ENCODE data around the gene ENC1.
A peak's percentile ranks its signal among the peaks of the same experiment; 100 is the strongest.

Gene ENC1

DNA sequence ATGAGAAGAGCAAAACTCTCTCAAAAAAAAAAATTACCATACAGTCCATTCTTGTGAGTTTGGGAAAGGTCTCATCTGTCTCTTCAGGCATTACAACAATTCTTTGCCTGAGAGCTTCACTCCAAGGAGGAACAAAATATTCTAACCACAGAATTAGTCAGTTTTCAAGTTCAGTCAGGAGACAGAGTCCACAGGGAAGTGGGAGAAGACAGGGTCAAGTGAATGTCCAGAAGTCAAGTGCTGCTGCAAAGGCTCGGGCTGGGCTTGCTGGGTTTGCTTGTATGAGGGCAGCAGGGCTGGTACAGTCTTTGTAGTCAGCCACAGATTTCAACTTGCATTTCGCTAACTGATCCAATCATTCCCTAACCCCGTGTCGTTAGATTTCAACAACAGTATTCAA, 26.9 kb upstream of the ENC1 start:
- TF ChIP-seq GATA1 (IDR thresholded peaks at IDR 0.05; ENCODE audit: low read depth, low read length) (no peak), POLR2A (IDR thresholded peaks at IDR 0.05; ENCODE audit: low read length) (no peak)

DNA sequence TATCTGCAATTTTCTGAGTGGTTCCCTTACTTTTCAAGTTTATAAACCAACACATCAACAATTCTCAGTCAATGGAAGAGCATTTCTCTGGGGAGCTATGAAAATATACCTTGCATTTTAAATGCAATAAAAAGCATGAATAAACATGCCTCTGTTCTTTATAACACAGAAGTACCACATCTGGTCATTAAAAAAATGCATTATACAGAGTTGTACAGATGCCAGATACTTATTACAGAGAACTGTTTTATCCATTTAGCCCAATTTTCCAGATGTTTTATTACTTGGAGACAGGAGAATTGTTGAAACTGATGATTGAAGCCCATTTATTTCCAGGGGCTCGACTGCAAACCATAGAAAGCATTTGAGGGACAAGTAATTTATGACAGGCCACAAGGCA, 25.3 kb upstream of the ENC1 start:
- TF ChIP-seq POLR2A (IDR thresholded peaks at IDR 0.05; ENCODE audit: low read length) (no peak), GATA1 (IDR thresholded peaks at IDR 0.05; ENCODE audit: low read depth, low read length) (no peak)
- no peak for DNase-seq

More for the DNA sequence above, 26.9 kb upstream of the ENC1 start:
- DNase-seq, result no peak

DNA sequence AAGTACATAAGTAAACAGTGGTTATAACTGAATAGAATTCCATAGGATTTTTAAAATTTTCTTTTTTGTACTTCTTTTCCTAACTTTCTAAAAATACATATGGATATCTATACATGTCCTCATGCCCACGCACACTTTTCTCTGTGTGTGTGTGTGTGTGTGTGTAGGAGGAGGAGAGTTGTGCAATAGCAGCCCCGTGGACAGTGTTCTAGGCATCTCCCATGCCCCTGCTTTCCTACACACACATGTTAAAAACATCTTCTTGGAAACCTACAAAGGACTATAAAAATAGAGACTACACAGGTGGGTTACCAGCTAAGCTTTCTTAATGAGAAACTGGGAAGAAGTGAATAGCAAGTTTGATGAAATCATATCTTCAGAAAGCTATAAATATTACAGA, 24.7 kb upstream of the ENC1 start:
- DNase-seq, result no peak

DNA sequence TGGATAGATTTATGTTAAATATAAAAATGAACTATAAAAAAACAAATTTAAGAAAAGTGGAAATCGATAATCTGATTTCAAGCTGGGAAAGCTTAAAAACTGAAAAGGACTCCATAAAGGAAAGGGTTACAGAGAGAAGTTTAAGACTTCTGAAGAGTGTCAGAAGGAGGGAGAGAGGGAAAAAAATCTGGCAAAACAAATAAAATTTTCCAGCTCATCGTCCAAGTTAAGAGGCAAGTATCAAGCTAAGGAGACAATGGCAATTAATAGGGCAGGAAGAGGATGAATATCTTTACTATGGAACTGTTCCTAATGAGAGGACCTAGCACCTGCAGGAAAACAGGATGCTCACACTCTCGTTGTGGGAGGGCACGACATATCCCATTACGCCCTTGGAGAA, 24.0 kb upstream of the ENC1 start:
- DNase-seq, result no peak
- TF ChIP-seq GATA1 (IDR thresholded peaks at IDR 0.05; ENCODE audit: low read depth, low read length) (no peak), POLR2A (IDR thresholded peaks at IDR 0.05; ENCODE audit: low read length) (no peak)

More for the DNA sequence above, 24.7 kb upstream of the ENC1 start:
- no peak for TF ChIP-seq GATA1 (IDR thresholded peaks at IDR 0.05; ENCODE audit: low read depth, low read length)
- no peak for TF ChIP-seq POLR2A (IDR thresholded peaks at IDR 0.05; ENCODE audit: low read length)

DNA sequence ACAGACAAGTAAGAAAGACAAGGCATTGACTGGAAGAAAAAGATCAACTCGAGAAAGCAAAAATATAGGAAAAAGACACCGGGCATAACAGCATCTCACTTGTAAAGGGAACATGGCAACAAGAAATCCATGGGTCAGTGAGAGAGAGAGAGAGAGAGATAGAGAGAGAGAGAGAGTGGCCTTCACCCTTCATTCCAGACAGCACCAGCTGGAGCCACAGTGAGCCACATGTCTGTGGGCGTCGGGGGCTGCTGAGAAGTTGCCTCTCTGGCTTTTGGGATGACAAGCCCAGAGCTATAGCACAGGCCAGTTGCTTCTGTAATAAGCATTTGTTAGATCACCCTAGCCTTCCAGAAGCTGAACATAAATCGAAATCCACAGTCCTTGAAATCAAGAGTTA, 20.3 kb upstream of the ENC1 start:
- DNase-seq, result no peak
- no peak for TF ChIP-seq GATA1 (IDR thresholded peaks at IDR 0.05; ENCODE audit: low read depth, low read length)
- no peak for TF ChIP-seq POLR2A (IDR thresholded peaks at IDR 0.05; ENCODE audit: low read length)

DNA sequence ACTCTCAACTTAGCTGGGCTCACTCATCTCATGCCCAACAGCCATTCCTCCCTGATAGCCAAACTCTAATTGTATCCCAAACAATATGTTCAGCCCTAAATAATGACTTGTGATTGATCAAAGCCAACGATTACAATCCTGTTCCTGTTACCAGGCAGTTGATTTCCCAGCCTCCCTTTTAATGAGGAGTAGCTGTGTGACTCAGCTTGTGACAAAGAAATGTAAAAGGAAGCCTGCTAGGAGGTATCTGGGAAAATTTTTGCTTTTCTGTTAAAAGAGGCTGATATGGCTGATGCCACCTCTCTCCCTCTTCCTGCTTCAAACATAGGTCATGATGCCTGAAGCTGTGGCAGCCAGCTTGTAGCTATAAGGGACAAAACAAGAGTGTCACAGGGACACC, 19.6 kb upstream of the ENC1 start:
- no peak for TF ChIP-seq POLR2A (IDR thresholded peaks at IDR 0.05; ENCODE audit: low read length)
- no peak for TF ChIP-seq GATA1 (IDR thresholded peaks at IDR 0.05; ENCODE audit: low read depth, low read length)
- no peak for DNase-seq

DNA sequence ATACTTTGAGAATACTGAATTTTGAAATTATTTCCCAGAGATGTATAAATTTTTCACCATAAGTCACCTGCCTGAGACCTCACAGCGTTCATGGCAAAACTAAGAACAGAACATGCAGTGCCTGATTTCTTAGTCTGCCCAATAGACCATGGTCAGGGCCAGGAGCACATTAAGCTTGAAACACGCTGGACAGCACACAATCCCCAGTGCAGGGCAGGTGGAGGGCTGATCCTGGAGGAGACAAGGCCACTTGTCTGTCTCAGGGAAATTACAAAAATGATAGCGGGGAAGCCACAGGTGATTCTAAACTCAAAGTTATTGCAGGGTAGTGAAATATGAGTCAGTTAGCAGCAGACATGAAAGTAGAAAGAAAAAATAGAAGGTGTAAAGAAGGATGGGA, 18.6 kb upstream of the ENC1 start:
- no peak for TF ChIP-seq POLR2A (IDR thresholded peaks at IDR 0.05; ENCODE audit: low read length)
- TF ChIP-seq GATA1 (IDR thresholded peaks at IDR 0.05; ENCODE audit: low read depth, low read length), result no peak
- DNase-seq, result no peak

DNA sequence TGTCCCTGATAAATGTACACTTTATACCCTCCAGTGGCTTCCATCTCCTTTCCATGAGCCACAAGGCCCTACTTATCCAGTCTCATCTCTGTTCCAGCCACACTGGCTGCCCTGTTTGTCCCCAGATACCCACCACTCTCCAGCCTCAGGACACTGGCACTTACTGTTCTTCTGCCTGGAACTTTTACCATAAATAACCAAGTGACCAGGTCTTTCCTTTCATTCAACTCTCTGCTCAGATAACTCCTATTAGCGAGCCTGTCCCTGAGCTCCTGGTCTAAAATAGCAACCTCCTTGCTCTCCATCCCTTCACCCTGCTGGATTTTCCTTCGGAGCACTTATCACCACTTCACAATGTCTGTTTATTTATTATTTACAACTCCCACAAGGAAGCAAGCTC, 16.6 kb upstream of the ENC1 start:
- no peak for TF ChIP-seq GATA1 (IDR thresholded peaks at IDR 0.05; ENCODE audit: low read depth, low read length)
- no peak for TF ChIP-seq POLR2A (IDR thresholded peaks at IDR 0.05; ENCODE audit: low read length)
- no peak for DNase-seq

DNA sequence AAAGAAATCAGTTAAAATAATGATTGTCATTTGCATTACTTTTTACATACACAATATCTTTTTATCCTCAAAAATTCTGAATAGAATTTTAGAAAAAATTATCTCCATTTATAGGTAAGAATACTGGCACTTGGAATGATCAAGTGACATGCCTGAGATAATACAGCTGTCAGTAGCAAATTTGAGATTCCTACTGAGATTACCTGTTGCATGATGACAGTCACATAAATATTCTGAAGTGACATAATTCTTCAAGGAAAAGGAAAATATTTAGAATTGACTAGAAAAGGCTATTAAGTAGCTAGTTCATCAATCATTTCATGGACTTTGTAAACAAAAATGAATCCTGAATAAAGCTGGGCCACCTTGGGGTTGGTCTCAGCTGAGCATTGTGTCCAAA, 15.2 kb upstream of the ENC1 start:
- no peak for TF ChIP-seq GATA1 (IDR thresholded peaks at IDR 0.05; ENCODE audit: low read depth, low read length)
- no peak for TF ChIP-seq POLR2A (IDR thresholded peaks at IDR 0.05; ENCODE audit: low read length)

DNA sequence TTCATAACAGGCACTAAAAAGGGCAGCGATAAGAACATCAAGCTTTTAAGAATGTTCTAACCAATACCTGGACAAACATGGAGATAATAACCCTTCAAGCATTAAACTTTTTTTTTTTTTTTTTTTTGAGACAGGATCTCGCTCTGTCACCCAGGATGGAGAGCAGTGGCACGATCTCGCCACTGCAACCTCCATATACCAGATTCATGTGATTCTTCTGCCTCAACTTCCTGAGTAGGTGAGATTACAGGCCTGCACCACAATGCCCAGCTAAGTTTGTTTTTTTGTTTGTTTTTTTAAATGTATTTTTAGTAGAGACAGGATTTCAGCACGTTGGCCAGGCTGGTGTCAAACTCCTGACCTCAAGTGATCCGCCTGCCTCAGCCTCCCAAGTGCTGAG, 14.7 kb upstream of the ENC1 start:
- no peak for DNase-seq
- TF ChIP-seq GATA1 (IDR thresholded peaks at IDR 0.05; ENCODE audit: low read depth, low read length), result no peak
- no peak for TF ChIP-seq POLR2A (IDR thresholded peaks at IDR 0.05; ENCODE audit: low read length)

More for the DNA sequence above, 15.2 kb upstream of the ENC1 start:
- DNase-seq, result no peak

DNA sequence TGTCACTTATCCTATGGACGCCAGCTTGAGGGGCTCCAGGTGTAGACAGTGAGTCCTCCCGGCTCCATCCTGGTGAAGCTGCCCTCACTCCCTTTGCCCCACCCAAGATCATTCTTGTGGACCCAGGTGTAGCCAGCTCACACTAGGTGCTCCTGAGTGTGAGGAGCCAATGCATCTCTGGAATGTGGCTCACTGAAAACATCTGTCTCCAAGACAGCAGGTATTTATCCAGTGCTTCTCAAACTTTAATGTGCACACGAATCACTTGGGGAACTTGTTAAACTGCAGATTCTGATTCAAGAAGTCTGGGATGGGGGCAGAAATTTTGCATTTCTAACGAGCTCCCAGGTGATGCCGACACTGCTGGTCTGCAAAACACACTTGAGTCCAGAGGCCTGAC, 13.5 kb upstream of the ENC1 start:
- no peak for TF ChIP-seq GATA1 (IDR thresholded peaks at IDR 0.05; ENCODE audit: low read depth, low read length)
- no peak for TF ChIP-seq POLR2A (IDR thresholded peaks at IDR 0.05; ENCODE audit: low read length)

DNA sequence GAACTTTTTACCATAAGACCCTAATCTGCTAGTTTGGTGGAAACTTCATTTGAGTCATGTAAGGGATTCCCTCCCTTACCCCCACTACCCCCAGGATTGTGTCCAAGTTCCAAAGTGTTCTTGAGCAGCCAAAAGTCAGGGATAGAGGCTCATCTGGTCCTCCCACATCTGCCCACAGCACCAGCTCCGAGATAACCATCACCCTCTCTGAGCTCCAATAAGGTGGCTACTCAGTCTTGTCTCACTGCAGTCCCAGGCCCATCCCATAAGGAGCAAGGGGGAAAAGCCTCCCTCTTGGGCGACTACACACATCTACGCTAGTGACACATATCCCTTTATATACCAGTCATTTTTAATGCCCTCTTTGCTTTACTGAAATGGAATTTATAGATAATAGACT, 12.0 kb upstream of the ENC1 start:
- TF ChIP-seq GATA1 (IDR thresholded peaks at IDR 0.05; ENCODE audit: low read depth, low read length) (no peak), POLR2A (IDR thresholded peaks at IDR 0.05; ENCODE audit: low read length) (no peak)
- DNase-seq, result no peak

More for the DNA sequence above, 13.5 kb upstream of the ENC1 start:
- no peak for DNase-seq

DNA sequence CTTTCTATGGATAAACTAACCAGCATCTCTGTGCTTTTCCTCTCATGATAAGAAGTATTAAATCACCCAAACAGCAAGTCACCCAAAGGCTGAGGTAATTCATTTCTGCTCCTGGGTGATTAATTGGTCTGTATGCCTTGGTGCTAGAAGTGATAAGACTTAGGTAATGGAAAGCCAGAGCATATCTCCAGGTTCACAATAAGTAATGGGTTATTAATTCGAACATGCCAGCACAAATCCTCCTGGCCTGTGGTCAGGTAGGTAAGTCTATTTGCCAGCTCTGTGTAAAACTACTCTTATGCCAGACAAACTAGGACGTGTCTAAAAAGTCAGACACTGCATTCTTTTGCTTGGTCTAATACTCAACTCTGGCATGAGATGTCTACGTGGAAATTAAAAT, 11.2 kb upstream of the ENC1 start:
- DNase-seq, result peak; percentile 14 to 24
- TF ChIP-seq GATA1 (IDR thresholded peaks at IDR 0.05; ENCODE audit: low read depth, low read length) (no peak), POLR2A (IDR thresholded peaks at IDR 0.05; ENCODE audit: low read length) (no peak)

DNA sequence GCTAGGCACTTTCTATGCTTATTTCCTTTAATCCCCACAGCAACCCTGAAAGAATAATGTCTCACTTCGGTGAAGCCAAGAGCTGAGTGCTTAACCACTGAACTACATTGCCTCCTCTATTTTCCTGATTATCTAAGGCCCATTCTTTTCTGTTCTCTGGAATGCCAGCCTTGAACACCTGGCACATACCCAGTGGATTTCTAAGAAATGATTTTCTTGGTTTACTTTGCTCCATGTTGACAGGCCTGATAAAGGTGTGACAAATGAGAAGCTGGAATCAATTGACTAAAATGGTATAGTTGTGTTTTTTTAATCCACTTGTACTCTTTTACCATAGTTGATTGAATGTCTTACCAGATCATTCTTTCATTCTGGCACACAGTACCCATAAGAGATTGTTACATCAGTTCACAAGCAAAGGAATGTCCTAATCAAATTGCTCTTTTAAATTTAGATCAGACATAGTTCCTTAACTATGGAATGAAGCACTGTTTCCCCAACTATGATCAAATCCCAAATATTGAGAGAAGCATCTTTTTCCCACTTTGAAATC, 9.0 kb upstream of the ENC1 start:
- DNase-seq, result no peak
- no peak for TF ChIP-seq POLR2A (IDR thresholded peaks at IDR 0.05; ENCODE audit: low read length)

DNA sequence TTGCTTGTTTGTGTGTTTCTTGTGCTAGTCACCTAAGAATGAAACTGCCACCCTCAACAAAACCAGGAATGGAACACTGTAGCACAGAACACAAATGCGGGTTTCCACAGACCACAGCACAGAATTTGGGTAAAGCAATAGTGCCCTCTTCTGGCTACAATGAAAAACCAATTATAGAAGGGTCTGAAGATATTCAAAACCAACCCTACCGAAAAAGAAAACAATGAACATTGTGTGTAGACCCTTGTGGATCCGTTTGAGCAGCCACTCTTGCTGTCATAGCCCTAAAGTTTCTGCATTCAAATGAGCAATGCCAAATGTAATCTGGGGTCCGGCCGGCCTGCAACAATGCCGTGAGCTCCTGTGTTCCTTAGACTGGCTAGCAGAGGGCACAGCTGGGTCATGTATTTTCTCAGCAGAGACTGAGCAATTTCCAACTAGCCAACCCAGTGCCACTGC, 8.3 kb upstream of the ENC1 start:
- DNase-seq, result peak; percentile 57 to 72
- no peak for TF ChIP-seq POLR2A (IDR thresholded peaks at IDR 0.05; ENCODE audit: low read length)
- TF ChIP-seq GATA1 (IDR thresholded peaks at IDR 0.05; ENCODE audit: low read depth, low read length), result no peak

DNA sequence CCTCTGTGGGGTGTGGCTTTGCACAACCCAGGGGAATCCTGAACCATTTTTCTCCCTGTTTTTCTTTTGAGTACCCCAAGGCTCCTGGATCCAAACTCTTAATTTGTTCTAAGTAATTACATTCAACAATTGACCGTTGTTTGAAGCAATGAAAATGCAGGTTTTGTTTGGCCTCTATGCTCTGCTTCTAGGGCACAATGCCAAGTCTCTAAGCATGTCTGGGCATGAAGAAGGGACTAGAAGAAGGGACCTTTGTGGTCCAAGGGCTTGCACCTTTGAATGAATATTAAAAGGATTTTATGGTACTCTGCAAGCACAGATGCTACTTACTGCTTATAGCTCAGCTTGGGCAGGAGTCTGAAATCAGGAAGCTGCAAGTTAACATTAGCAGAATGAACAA, 6.6 kb upstream of the ENC1 start:
- TF ChIP-seq POLR2A (IDR thresholded peaks at IDR 0.05; ENCODE audit: low read length), result no peak
- no peak for TF ChIP-seq GATA1 (IDR thresholded peaks at IDR 0.05; ENCODE audit: low read depth, low read length)
- no peak for DNase-seq
